B cell (primary cell): ENCODE measurements around the gene ATP11C. TPM values are rescaled to one million over a fixed set of nuclear protein-coding genes. Genes with fewer than 3 reads are reported as not detected.

Source experiments
- ATAC-seq: fragments of 200-7000 bp; cut with Tn5 transposase; one replicate; pipeline ENCODE4 v1.10.0; 2021; ENCODE audit warnings: low read depth, mild to moderate bottlenecking, moderate number of reproducible peaks, moderate library complexity
- CTCF ChIA-PET: fragments of 350-600 bp; sonication (Branson Sonifier 250); formaldehyde crosslinking; loops from one replicate; lab custom pipeline; 2021; ENCODE audit warnings: antibody characterized with exemption, inconsistent platforms; lab: Charles Lee
- POLR2A ChIA-PET: fragments of 350-600 bp; sonication (Branson Sonifier 250); formaldehyde crosslinking; loops from one replicate; lab custom pipeline; 2021; ENCODE audit warnings: antibody characterized with exemption; lab: Charles Lee
- DNase-seq: peaks from one replicate; pipeline ENCODE4 v3.0.0; 2013
- H2AFZ ChIP-seq: 2 replicates; pipeline ENCODE4 v1.6.1; 2012; ENCODE audit warnings: mild to moderate bottlenecking, low read depth, low read length; ENCODE audit not compliant: insufficient read depth, poor library complexity, severe bottlenecking
- H3K27ac ChIP-seq, 2 donors: 1 replicate in 1 of 2; 2 replicates in 1 of 2; pipeline ENCODE4 v1.5.1; 2012 to 2013; ENCODE audit warnings: low read length in 2 of 2, mild to moderate bottlenecking in 2 of 2, moderate library complexity in 1 of 2
- H3K27me3 ChIP-seq, 4 experiments: fragments of 200-600 bp in 1 of 4; sonication (generic) in 1 of 4; replicated peaks in 1 of 4; 1 replicate in 2 of 4; 2 replicates in 2 of 4; pipeline versions ENCODE4 v1.6.1 to v1.7.0; 2013 to 2016; ENCODE audit warnings: low read length in 3 of 4, mild to moderate bottlenecking in 2 of 4, mixed read lengths in 1 of 4, moderate library complexity in 1 of 4; ENCODE audit not compliant: insufficient read depth in 4 of 4, control insufficient read depth in 3 of 4; ENCODE audit errors: control extremely low read depth in 1 of 4
- H3K36me3 ChIP-seq, 2 experiments: replicated peaks in 1 of 2; 1 replicate in 1 of 2; 2 replicates in 1 of 2; pipeline versions ENCODE4 v1.6.1 to v1.7.1; 2013; ENCODE audit warnings: low read length in 1 of 2; ENCODE audit not compliant: insufficient read depth in 2 of 2, control insufficient read depth in 1 of 2; ENCODE audit errors: control extremely low read depth in 1 of 2, extremely low read depth in 1 of 2
- H3K4me1 ChIP-seq, 2 donors: fragments of 200-600 bp in 1 of 2; sonication (generic) in 1 of 2; 1 replicate in 1 of 2; 2 replicates in 1 of 2; pipeline versions ENCODE4 v1.5.1 to v1.6.1; 2013 to 2017; ENCODE audit warnings: low read length in 2 of 2; ENCODE audit not compliant: control insufficient read depth in 2 of 2, insufficient read depth in 2 of 2
- H3K4me2 ChIP-seq: replicated peaks from 2 replicates; pipeline ENCODE3; 2012; ENCODE audit warnings: mild to moderate bottlenecking, low read depth, low read length; ENCODE audit not compliant: poor library complexity, severe bottlenecking
- H3K4me3 ChIP-seq, 5 experiments: fragments of 200-600 bp in 1 of 5; sonication (generic) in 1 of 5; 1 replicate in 3 of 5; 2 replicates in 2 of 5; pipeline versions ENCODE4 v1.5.1 to v1.7.0; 2011 to 2016; ENCODE audit warnings: low read length in 4 of 5, mild to moderate bottlenecking in 4 of 5, low read depth in 2 of 5, control low read depth in 1 of 5, moderate library complexity in 1 of 5; ENCODE audit not compliant: insufficient read depth in 1 of 5; ENCODE audit errors: control extremely low read depth in 1 of 5, extremely low read depth in 1 of 5
- H3K79me2 ChIP-seq: fragments of 200-600 bp; sonication (generic); one replicate; pipeline ENCODE4 v1.6.0; 2016; ENCODE audit warnings: low read length; ENCODE audit not compliant: control insufficient read depth, insufficient read depth
- H3K9ac ChIP-seq: fragments of 200-600 bp; sonication (generic); 2 replicates; pipeline ENCODE4 v1.6.1; 2017; ENCODE audit warnings: mild to moderate bottlenecking, low read length, moderate library complexity
- H3K9me3 ChIP-seq, 3 donors: one replicate each; pipeline versions ENCODE4 v1.6.1 to v1.7.1; 2013; ENCODE audit warnings: low read length in 2 of 3; ENCODE audit not compliant: control insufficient read depth in 2 of 3, insufficient read depth in 1 of 3; ENCODE audit errors: control extremely low read depth in 1 of 3
- H4K20me1 ChIP-seq: 2 replicates; pipeline ENCODE4 v1.6.0; 2012; ENCODE audit warnings: mild to moderate bottlenecking, low read length; ENCODE audit not compliant: insufficient read depth, control insufficient read depth, poor library complexity, severe bottlenecking
- H3K27ac Mint-ChIP-seq: one replicate; pipeline ENCODE4 v1.8.0; 2021; ENCODE audit warnings: mixed read lengths
- H3K27me3 Mint-ChIP-seq: one replicate; pipeline ENCODE4 v1.8.0; 2021; ENCODE audit warnings: mixed read lengths
- H3K4me1 Mint-ChIP-seq: one replicate; pipeline ENCODE4 v1.8.0; 2021; ENCODE audit warnings: mixed read lengths
- H3K4me3 Mint-ChIP-seq: one replicate; pipeline ENCODE4 v1.8.0; 2021; ENCODE audit warnings: mixed read lengths
- H3K9me3 Mint-ChIP-seq: one replicate; pipeline ENCODE4 v1.8.0; 2022; ENCODE audit warnings: mixed read lengths; ENCODE audit not compliant: insufficient read depth
- EZH2 ChIP-seq: IDR thresholded peaks from 2 replicates; pipeline ENCODE4 v1.6.1; 2012; ENCODE audit warnings: borderline replicate concordance, low read depth, mild to moderate bottlenecking, moderate library complexity, low read length; ENCODE audit not compliant: insufficient read depth, poor library complexity, severe bottlenecking
- whole genome bisulfite sequencing: methylation state at CpG from one replicate; pipeline ENCODE4 v1.1.5; 2013; ENCODE audit warnings: missing lambda C conversion rate; ENCODE audit not compliant: insufficient coverage; 5-methylcytosine and 5-hydroxymethylcytosine counted together
- intact Hi-C: fragments of 100-400 bp; cut with micrococcal nuclease; formaldehyde crosslinking; loops from one replicate; pipeline ENCODE4 v1.10.0; 2022
- polyA plus RNA-seq: library from polyadenylated mRNA; depleted of rRNA; stranded (reverse); fragments of >200 nt; gene quantifications from 2 replicates; pipeline ENCODE4 v1.2.3, GENCODE V29; 2012
- total RNA-seq, 2 donors: library from RNA; stranded (reverse); fragments of 120-200 nt in 1 of 2; gene quantifications; 1 replicate in 1 of 2; 2 replicates in 1 of 2; pipeline versions ENCODE4 v1.2.3 to v1.2.4, GENCODE V29; 2013 to 2022
- TF ChIP-seq, protein P1 (sequence below): fragments of 200-600 bp; IDR thresholded peaks from one replicate; pipeline ENCODE4 v1.8.0; 2022; ENCODE audit warnings: antibody characterized with exemption, mild to moderate bottlenecking

ATP11C gene
- total and polyA plus RNA-seq, 2 donors (not counting 1 experiment from before 2014, with no cell fraction given): 8.5 to 29.2 TPM

GRCh38 chrX:139831675-139832456, 101.0 kb downstream of the ATP11C start:
- Histone ChIP-seq H3K27me3 (no peaks in the 10 kb centered on the region), H3K79me2 (no peaks in the 10 kb centered on the region), H3K27ac (no peak overlapping the region), H3K9me3 (no peaks in the 10 kb centered on the region), H2AFZ (no peak overlapping the region), H3K4me1 (peaks cover 3 to 11% of the 10 kb centered on the region in 2 donors), H4K20me1 (peaks cover 7% of the 10 kb centered on the region), H3K4me3 (no peak overlapping the region), H3K36me3 (no peaks in the 10 kb centered on the region), H3K9ac (no peak overlapping the region), H3K4me2 (peak overlapping the region; percentile 5)
- ChIA-PET CTCF (no interaction called here), POLR2A (no interaction called here)
- WGBS: 11% methylated on average over 1 of the region's 3 CpGs
- Mint-ChIP-seq H3K9me3 (no peaks in the 10 kb centered on the region), H3K27me3 (no peaks in the 10 kb centered on the region), H3K27ac (no peak overlapping the region), H3K4me3 (peak overlapping the region; percentile 40), H3K4me1 (peaks cover 18% of the 10 kb centered on the region)
- peak; percentile 8 for DNase-seq
- intact Hi-C loops: no loop called here
- no peak for TF ChIP-seq EZH2
- TF ChIP-seq, protein P1, sequence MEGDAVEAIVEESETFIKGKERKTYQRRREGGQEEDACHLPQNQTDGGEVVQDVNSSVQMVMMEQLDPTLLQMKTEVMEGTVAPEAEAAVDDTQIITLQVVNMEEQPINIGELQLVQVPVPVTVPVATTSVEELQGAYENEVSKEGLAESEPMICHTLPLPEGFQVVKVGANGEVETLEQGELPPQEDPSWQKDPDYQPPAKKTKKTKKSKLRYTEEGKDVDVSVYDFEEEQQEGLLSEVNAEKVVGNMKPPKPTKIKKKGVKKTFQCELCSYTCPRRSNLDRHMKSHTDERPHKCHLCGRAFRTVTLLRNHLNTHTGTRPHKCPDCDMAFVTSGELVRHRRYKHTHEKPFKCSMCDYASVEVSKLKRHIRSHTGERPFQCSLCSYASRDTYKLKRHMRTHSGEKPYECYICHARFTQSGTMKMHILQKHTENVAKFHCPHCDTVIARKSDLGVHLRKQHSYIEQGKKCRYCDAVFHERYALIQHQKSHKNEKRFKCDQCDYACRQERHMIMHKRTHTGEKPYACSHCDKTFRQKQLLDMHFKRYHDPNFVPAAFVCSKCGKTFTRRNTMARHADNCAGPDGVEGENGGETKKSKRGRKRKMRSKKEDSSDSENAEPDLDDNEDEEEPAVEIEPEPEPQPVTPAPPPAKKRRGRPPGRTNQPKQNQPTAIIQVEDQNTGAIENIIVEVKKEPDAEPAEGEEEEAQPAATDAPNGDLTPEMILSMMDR: no peak
- no peak for ATAC-seq

DNA sequence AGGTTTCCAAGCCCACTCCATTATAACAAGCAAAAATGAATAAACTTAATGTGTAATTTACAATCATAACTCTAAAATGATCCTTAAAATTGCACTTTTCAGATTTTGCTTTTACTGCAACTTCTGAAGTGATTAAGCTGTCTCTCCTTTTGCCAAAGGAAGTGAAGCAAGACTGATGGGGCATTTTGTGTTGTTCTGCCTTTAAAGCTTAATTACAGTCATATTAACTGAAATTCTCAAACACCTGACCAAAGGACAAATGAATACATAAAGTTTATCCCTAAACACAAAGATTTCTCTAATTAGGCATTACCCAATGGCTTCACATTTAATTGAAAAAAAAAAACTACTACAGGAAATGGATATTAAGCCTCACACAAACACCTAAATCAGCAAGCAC, 101.8 kb downstream of the ATP11C start:
- no peak overlapping the region for H3K4me2 ChIP-seq
- no peak for ATAC-seq
- no peaks in the 10 kb centered on the region for H3K27me3 ChIP-seq
- H3K9ac ChIP-seq: no peak overlapping the region
- peaks cover 19% of the 10 kb centered on the region for H3K4me1 Mint-ChIP-seq
- peaks cover 3 to 11% of the 10 kb centered on the region in 2 donors for H3K4me1 ChIP-seq
- H3K27ac ChIP-seq: no peak overlapping the region
- H3K9me3 Mint-ChIP-seq: no peaks in the 10 kb centered on the region
- ChIA-PET POLR2A (no interaction called here), CTCF (no interaction called here)
- peak overlapping the region; percentile 32 for H3K27ac Mint-ChIP-seq
- no peak overlapping the region for H3K4me3 Mint-ChIP-seq
- intact Hi-C loops: no loop called here
- no peaks in the 10 kb centered on the region for H3K9me3 ChIP-seq
- peaks cover 7% of the 10 kb centered on the region for H4K20me1 ChIP-seq
- no peaks in the 10 kb centered on the region for H3K36me3 ChIP-seq
- no peaks in the 10 kb centered on the region for H3K27me3 Mint-ChIP-seq
- H3K79me2 ChIP-seq: no peaks in the 10 kb centered on the region
- no peak overlapping the region for H3K4me3 ChIP-seq
- TF ChIP-seq EZH2: no peak
- TF ChIP-seq, protein P1: no peak
- DNase-seq: no peak
- H2AFZ ChIP-seq: no peak overlapping the region
